T follicular helper cell (primary cell): ENCODE measurements around the gene KCTD7.
A peak's percentile ranks its signal among the peaks of the same experiment; 100 is the strongest.
"Not testable (repeated sequence)": the region's sequence is repeated elsewhere in the genome, so short reads cannot be mapped to it uniquely, and the experiment has no call there.

Experiments used
- DNase-seq: peaks from one replicate; pipeline ENCODE4 v3.0.0-alpha.2; 2020; ENCODE audit warnings: low read depth

The KCTD7 gene

DNA sequence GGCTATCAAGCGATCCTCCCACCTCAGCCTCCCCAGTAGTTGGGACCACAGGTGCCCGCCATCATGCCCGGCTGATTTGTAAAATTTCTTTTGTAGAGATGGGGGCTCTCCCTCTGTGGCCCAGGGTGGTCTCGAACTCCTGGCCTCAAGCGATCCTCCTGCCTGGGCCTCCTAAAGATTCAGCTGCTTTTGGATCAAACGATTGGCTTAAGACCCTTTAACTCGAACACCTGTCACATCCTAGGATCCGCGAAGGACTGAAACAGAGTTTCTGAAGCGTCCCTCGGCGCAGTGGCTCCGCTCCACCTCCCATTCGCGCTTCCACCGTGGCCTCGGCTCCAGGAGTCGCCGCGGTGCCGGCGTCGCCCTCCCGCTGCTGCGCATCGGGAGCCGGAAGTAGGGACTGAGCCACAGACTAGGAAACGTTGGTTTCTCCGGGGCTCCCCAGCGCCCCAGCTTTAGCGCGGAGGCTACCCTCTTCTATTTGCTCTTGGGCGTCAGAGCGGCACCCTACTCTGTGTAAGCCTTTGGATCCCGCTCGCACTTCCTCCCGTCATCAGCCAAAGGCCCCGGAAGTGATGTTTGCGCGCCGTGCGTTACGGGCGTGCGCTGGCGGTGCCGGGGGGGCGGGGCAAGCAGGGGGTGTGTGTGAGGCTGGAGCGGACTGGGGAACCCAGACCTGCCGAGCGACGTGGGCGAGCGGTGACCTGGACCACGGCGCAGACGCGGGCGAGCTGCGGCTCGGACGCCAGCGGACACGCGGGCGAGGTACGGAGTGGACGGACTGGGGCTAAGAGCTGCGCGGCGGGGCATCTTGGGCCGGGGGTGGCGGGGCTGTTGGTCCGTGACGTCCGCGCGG lies 53.0 kb downstream of the KCTD7 start:
- DNase-seq: peak; percentile 95

DNA sequence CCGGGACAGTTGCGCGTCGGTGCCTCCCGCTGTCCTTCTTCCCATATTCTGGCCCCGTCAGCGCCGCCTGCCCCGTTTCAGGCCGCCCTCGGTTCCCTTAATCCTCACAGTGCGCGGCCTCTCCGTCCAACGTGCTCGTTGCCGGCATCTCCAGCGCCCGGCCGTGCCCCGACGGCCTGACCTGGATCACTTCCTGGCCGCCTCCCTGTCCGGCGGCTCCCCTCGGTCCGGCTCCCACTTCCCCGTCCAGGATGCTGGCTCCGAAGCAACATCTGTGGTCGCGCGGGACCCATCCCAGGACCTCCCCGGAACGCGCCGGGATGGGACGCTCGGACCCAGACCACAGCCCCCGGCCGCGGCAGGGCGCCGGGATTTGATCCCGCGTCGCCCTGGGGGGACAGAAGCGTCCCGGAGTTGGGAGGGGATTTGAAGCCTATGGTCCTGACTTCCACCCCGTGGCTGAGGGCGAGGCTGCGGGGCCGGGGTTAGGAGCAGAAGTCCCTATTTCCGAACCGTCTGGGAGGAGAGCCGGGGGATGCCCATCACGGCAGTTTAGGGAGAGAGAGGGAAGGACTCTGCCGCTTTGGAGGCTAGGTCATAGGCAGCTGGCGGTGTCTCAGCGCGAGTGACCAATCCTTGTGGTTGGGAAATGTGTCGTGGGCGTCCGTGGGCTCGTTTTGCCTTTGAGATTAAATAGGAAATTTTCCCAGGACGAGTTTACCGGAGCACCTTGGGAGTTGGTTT lies 53.8 kb downstream of the KCTD7 start:
- DNase-seq: no peak

DNA sequence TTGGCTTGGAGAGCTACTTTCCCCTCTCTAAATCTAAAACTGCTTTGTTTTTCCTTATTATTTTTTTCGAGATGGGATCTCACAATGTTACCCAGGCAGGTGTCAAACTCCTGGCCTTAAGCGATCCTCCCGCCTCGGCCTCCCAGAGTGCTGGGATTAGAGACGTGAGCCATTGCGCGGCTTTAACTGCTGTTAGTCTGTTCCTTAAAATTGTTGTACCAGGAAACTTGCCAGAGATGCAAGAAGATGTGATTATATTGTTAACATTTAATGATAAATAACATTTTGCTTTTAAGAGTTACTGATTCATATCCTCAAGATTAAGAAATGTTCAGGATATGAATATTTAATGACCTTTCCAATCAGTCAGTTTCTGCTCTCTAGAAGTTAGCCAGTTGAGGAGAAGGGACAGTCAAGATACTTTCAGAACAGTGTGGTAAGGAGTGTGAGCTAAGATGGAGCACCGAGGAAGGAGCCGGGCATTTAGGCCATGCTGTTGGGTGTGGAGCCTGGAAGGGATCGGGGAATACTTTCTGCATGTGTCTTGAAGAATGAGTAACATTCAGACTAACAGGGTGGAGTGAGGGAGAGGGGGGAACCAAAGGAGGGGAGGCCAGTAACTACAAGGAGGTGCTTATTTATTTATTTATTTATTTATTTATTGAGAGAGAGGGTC lies 54.6 kb downstream of the KCTD7 start:
- not testable (repeated sequence) for DNase-seq

DNA sequence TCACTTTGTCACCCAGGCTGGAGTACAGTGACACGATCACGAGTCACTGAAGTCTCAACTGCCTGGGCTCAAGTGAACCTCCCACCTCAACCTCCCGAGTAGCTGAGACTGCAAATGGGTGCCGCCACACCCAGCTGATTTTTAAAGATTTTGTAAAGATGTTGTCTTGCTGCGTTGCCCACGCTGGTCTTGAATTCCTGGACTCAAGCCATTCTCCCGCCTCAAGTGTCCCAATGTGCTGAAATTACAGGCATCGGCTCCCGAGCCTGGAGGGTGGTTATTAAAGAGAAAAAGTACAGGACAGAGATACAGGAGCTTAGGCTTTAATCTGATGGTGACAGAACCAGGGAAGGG lies 55.1 kb downstream of the KCTD7 start:
- no peak for DNase-seq

DNA sequence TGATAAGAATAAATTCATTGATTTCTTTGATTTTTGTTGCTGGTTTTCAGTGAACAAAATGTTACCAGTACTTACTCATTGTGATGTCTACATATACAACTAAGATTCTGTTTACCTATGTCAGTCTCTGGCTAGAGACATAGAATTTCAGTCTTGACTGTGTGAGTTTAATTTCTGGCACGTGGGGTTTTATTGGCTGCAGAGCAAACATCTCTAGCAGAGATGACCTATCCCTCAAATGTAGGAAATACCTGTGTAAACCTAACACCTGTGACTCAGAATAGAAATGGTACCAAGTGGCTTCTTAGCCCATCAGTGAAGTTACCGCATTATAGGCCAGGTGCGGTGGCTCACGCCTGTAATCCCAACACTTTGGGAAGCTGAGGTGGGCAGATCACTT lies 57.0 kb downstream of the KCTD7 start:
- DNase-seq: not testable (repeated sequence)

DNA sequence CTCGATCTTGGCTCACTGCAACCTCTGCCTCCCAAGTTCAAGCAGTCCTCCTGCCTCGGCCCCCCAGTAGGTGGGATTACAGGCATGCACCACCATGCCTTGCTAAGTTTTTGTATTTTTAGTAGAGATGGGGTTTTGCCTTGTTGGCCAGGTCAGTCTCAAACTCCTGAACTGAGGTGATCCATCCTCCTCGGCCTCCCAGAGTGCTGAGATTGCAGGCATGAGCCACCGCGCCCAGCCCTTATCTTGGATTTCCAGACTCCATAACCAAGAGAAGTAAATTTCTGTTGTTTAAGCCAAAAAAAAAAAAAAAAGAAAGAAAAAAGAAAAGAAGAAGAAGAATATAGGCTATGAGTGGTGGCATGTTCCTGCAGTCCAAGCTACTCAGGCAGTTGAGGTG lies 58.5 kb downstream of the KCTD7 start:
- no peak for DNase-seq

DNA sequence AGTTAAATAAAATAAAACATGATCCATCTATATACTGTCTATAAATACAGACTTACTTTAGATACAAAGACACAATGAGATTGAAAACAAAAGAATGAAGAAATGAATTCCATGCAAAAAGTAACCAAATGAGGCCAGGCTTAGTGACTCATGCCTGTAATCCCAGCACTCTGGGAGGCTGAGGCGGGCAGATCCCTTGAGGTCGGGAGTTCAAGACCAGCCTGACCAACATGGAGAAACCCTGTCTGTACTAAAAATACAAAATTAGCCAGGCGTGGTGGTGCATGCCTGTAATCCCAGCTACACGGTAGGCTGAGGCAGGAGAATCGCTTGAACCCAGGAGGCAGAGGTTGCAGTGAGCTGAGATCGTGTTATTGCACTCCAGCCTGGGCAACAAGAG lies 59.0 kb downstream of the KCTD7 start:
- DNase-seq: not testable (repeated sequence)

DNA sequence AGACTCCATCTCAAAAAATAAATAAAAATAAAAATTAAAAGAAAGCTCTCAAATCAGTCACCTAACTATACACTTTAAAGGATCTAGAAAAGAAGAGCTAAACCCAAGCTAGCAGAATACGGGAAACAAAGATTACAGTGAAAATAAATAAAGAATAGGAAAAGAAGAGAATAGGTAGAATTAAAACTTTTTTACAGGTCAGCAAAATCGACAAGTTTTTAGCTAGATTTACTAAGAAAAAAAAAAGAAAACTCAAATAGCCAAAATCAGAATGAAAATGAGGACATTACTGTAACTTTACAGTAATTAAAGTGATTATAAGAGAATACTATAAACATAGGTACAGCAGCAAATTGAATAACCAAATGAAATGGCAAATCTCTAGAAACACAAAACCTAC lies 60.4 kb downstream of the KCTD7 start:
- no peak for DNase-seq

DNA sequence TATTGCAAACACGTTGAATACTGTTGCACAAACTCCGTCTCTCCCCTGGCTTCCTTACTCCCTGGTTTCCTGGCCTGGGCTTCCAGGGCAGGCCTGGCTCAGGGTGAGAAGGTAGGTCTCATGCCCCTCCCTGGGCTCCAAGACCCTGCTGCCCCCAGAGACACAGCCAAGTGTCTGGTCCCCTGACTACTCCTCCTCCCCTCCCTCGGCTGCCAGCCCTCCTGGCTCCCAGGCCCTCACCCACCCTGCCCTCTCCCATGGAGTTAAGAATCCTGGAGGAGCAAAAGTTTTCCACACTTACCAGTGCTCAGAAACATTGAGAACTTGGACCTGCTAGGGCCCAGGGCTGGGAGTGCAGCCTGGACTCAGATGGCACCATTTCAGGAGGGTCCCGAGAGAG lies 64.7 kb downstream of the KCTD7 start:
- no peak for DNase-seq
